Transverse colon (tissue), 4 donors: ENCODE results near the gene TWIST2. TPM values are rescaled to one million over a fixed set of nuclear protein-coding genes. Genes with fewer than 3 reads are reported as not detected.

ENCODE experiments used
- DNase-seq: peaks from one replicate; pipeline ENCODE4 v3.0.0-alpha.2; 2019
- H3K27ac ChIP-seq, 4 donors: fragments of 200-600 bp; sonication (generic); 2 replicates each; pipeline ENCODE4 v1.5.1; 2016 to 2018; ENCODE audit warnings: inconsistent platforms in 4 of 4
- H3K27me3 ChIP-seq: fragments of 200-600 bp; sonication (generic); 2 replicates; pipeline ENCODE4 v1.5.1; 2017; ENCODE audit warnings: inconsistent platforms
- H3K36me3 ChIP-seq, 4 donors: fragments of 200-600 bp; sonication (generic); 2 replicates each; pipeline ENCODE4 v1.5.1; 2017 to 2019; ENCODE audit warnings: inconsistent platforms in 4 of 4
- H3K4me1 ChIP-seq, 4 donors: fragments of 200-600 bp; sonication (generic); 2 replicates each; pipeline ENCODE4 v1.5.1; 2017 to 2020; ENCODE audit warnings: inconsistent platforms in 4 of 4
- H3K4me3 ChIP-seq, 4 donors: fragments of 200-600 bp; sonication (generic); 1 replicate in 1 of 4; 2 replicates in 3 of 4; pipeline versions ENCODE4 v1.5.1 to v1.6.1; 2017 to 2019; ENCODE audit warnings: inconsistent platforms in 4 of 4
- H3K9me3 ChIP-seq, 2 donors: fragments of 200-600 bp; sonication (generic); 2 replicates each; pipeline ENCODE4 v1.5.1; 2017 to 2019; ENCODE audit warnings: inconsistent platforms in 2 of 2
- EP300 ChIP-seq: sonication (generic); formaldehyde crosslinking; IDR thresholded peaks from one replicate; pipeline ENCODE4 v1.6.1; 2017; ENCODE audit warnings: antibody characterized with exemption, low read depth
- POLR2A ChIP-seq: fragments of 450-650 bp; IDR thresholded peaks from one replicate; pipeline ENCODE4 v1.6.1; 2016; ENCODE audit warnings: antibody characterized with exemption, mild to moderate bottlenecking, moderate library complexity
- POLR2AphosphoS5 ChIP-seq, 3 donors: sonication (generic); formaldehyde crosslinking; IDR thresholded peaks; one replicate each; pipeline ENCODE4 v1.6.1; 2016; ENCODE audit warnings: antibody characterized with exemption in 3 of 3
- WGBS, 2 donors: methylation state at CpG; one replicate each; pipeline ENCODE4 v1.1.5; 2018; ENCODE audit warnings: low coverage in 1 of 2; 5-methylcytosine and 5-hydroxymethylcytosine counted together
- in situ Hi-C, 4 donors: fragments of 200-750 bp; cut with MboI; loops; one replicate each; pipeline versions ENCODE4 v1.15.0 to v1.15.1; 2017; ENCODE audit warnings: low sequenced_read_pairs in 3 of 4, low pct_ligation_motif_present in 1 of 4, low pct_unique_long_range_greater_than_20kb in 1 of 4
- intact Hi-C: fragments of 100-400 bp; cut with DNase I; formaldehyde crosslinking; loops from one replicate; pipeline ENCODE4 v1.15.1; 2023; ENCODE audit warnings: low total_unique reads
- total RNA-seq, 4 donors: library from RNA; depleted of rRNA; stranded (reverse); fragments of >200 nt; gene quantifications; one replicate each; pipeline ENCODE4 v1.1.0, GENCODE V29; 2016
- TF ChIP-seq, protein P1 (sequence below), 5 experiments: fragments of 200-600 bp in 3 of 5; fragments of 450-650 bp in 2 of 5; sonication (generic) in 3 of 5; IDR thresholded peaks; 1 replicate in 2 of 5; 2 replicates in 3 of 5; pipeline ENCODE4 v1.5.1; 2016 to 2017; ENCODE audit warnings: antibody characterized with exemption in 5 of 5, inconsistent platforms in 3 of 5, mild to moderate bottlenecking in 2 of 5, moderate library complexity in 1 of 5

The TWIST2 gene
- total RNA-seq, 4 donors from 2014 or later = 6.7 to 59.1 (median 16.8) TPM

GRCh38 chr2:238954841-238955591 lies 107.1 kb downstream of the TWIST2 start:
- intact Hi-C loops (no loop called here), in situ Hi-C loops (no loop called here)
- no peaks in the 10 kb centered on the region for H3K9me3 ChIP-seq
- peaks cover 13% of the 10 kb centered on the region for H3K27me3 ChIP-seq
- no peak overlapping the region for H3K4me3 ChIP-seq
- H3K36me3 ChIP-seq = no peaks in the 10 kb centered on the region
- H3K27ac ChIP-seq = no peak overlapping the region
- no peak for DNase-seq
- 55 to 63% methylated on average over 3 to 11 of the region's 12 CpGs for WGBS, 2 donors
- no peaks in the 10 kb centered on the region for H3K4me1 ChIP-seq
- TF ChIP-seq POLR2A (no peak), POLR2AphosphoS5 (IDR thresholded peaks at IDR 0.05) (peak in 1 of 3 donors; percentile 30)

DNA sequence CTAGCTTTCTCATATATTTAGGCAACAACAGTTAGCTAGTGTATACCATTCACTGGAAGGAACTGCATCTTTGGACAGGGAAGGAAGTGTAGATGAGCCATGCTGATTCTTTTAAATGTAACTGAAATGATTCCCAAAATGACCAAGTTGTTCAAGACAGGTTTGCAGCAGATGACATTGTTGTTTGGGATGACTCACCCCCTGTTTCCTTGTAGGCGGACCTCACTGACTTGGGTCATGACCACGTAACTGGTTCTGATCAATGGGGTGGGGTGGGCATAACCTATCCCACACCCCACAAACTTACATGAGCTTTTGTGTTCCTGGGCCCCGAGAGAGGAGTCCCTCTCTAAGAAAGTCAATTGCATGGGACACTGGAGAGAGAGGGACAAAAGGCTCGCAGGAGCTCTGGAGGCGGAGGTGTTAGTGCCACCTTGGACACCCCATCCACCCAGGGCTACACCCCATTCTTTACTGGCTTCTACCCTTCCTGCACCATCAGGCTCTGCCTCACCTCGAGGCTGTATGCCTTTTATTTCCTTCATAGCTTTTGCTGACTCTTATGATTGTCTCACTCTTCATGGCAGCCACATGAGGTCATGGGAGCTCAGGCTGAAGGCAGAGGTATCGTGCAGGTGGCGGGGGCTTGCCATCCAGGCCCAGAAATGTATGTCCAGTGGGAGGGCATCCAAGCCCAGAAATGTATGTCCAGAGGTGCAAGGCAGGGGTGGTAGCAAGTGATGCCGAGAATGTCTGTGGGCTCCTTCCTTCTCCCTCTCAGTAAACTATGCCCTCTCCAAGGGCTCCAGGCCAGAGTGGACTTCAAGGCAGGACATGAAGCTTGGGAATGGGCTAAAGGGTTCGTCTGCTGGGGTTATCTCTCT lies 108.0 kb downstream of the TWIST2 start:
- H3K4me1 ChIP-seq = no peaks in the 10 kb centered on the region
- H3K36me3 ChIP-seq = no peaks in the 10 kb centered on the region
- no peak overlapping the region for H3K27ac ChIP-seq
- H3K4me3 ChIP-seq = no peak overlapping the region
- H3K27me3 ChIP-seq = peaks cover 13% of the 10 kb centered on the region
- no peak for TF ChIP-seq POLR2A
- no peak for TF ChIP-seq POLR2AphosphoS5 (IDR thresholded peaks at IDR 0.05)
- TF ChIP-seq, protein P1, sequence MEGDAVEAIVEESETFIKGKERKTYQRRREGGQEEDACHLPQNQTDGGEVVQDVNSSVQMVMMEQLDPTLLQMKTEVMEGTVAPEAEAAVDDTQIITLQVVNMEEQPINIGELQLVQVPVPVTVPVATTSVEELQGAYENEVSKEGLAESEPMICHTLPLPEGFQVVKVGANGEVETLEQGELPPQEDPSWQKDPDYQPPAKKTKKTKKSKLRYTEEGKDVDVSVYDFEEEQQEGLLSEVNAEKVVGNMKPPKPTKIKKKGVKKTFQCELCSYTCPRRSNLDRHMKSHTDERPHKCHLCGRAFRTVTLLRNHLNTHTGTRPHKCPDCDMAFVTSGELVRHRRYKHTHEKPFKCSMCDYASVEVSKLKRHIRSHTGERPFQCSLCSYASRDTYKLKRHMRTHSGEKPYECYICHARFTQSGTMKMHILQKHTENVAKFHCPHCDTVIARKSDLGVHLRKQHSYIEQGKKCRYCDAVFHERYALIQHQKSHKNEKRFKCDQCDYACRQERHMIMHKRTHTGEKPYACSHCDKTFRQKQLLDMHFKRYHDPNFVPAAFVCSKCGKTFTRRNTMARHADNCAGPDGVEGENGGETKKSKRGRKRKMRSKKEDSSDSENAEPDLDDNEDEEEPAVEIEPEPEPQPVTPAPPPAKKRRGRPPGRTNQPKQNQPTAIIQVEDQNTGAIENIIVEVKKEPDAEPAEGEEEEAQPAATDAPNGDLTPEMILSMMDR (IDR thresholded peaks at IDR 0.05) = no peak
- no peak for TF ChIP-seq EP300
- no peaks in the 10 kb centered on the region for H3K9me3 ChIP-seq
- in situ Hi-C loops = no loop called here
- intact Hi-C loops = no loop called here
- no peak for DNase-seq
- WGBS, 2 donors = 48 to 83% methylated on average over 2 to 10 of the region's 10 CpGs

GRCh38 chr2:238956676-238957075 lies 108.8 kb downstream of the TWIST2 start:
- Histone ChIP-seq H3K27ac (no peak overlapping the region), H3K36me3 (no peaks in the 10 kb centered on the region), H3K4me3 (no peak overlapping the region), H3K4me1 (no peaks in the 10 kb centered on the region), H3K9me3 (no peaks in the 10 kb centered on the region), H3K27me3 (peaks cover 13% of the 10 kb centered on the region)
- in situ Hi-C loops (no loop called here), intact Hi-C loops (no loop called here)
- TF ChIP-seq EP300 (no peak), POLR2A (no peak), POLR2AphosphoS5 (IDR thresholded peaks at IDR 0.05) (no peak)
- TF ChIP-seq, protein P1 (IDR thresholded peaks at IDR 0.05) = no peak
- 76 to 80% methylated on average over 1 to 3 of the region's 3 CpGs for WGBS, 2 donors
- no peak for DNase-seq
